Activated CD8-positive, alpha-beta memory T cell treated with anti-CD3 and anti-CD28 coated beads, Interleukin-2, amount 10 ng/mL, durations not matched to agents 7 days and 5 days (primary cell): ENCODE data around the gene BIRC7. TPM values are rescaled to one million over a fixed set of nuclear protein-coding genes. Genes with fewer than 3 reads are reported as not detected.
A peak's percentile ranks its signal among the peaks of the same experiment; 100 is the strongest.
"Not testable (repeated sequence)": the region's sequence is repeated elsewhere in the genome, so short reads cannot be mapped to it uniquely, and the experiment has no call there.

Source experiments
- ATAC-seq: fragments of 150-1000 bp; cut with Tn5 transposase; one replicate; pipeline ENCODE4 v1.10.0; 2021; ENCODE audit warnings: moderate library complexity
- CTCF ChIA-PET: fragments of 350-600 bp; sonication (Branson Sonifier 250); formaldehyde crosslinking; loops from one replicate; lab custom pipeline; 2021; ENCODE audit warnings: antibody characterized with exemption; lab: Charles Lee
- DNase-seq: peaks from one replicate; pipeline ENCODE4 v3.0.0-alpha.2; 2020
- H3K27ac Mint-ChIP-seq: one replicate; pipeline ENCODE4 v1.8.0; 2021; ENCODE audit warnings: mild to moderate bottlenecking, mixed read lengths
- H3K27me3 Mint-ChIP-seq: one replicate; pipeline ENCODE4 v1.8.0; 2021; ENCODE audit warnings: mixed read lengths
- H3K36me3 Mint-ChIP-seq: one replicate; pipeline ENCODE4 v1.8.0; 2021; ENCODE audit warnings: mild to moderate bottlenecking, mixed read lengths
- H3K4me1 Mint-ChIP-seq: one replicate; pipeline ENCODE4 v1.8.0; 2021; ENCODE audit warnings: mixed read lengths
- H3K4me3 Mint-ChIP-seq: one replicate; pipeline ENCODE4 v1.8.0; 2021; ENCODE audit warnings: mild to moderate bottlenecking, moderate library complexity, mixed read lengths
- H3K9me3 Mint-ChIP-seq: one replicate; pipeline ENCODE4 v1.8.0; 2022; ENCODE audit warnings: low read depth, mixed read lengths
- total RNA-seq, 2 experiments: library from RNA; stranded (reverse); gene quantifications; one replicate each; pipeline ENCODE4 v1.2.3, GENCODE V29; 2021

The BIRC7 gene
- total RNA-seq, 2 experiments from 2014 or later, result not detected

DNA sequence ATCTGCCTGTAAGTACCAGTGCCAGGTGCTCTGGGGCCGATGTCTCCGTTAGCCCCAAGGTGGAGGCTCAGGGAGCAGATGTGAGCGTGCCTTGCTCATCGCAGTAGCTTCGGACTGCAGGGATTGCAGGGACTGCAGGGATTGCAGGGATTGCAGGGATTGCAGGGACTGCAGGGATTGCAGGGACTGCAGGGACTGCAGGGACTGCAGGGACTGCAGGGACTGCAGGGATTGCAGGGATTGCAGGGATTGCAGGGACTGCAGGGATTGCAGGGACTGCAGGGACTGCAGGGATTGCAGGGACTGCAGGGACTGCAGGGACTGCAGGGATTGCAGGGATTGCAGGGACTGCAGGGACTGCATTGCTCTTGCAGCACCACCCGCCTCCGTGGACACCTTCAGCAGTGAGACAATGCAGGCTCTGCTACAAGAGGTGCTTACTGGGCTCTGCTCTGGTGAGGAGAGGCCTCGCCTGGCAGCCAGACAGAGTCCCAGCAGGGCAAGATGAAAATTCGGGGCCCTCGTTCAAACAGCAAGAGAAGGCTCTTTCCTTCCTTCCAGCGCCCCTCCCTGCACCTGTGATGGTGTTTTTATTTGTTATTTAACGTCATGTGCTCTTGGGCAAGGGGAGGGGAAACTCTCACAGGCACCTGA is 14.2 kb upstream of the BIRC7 start:
- CTCF ChIA-PET, result interaction anchor here (1.1 kb wide), 1 partner anchor 12 kb away, joined by 3 read pairs; no protein-coding TSS in a partner anchor
- not testable (repeated sequence) for ATAC-seq, H3K36me3 Mint-ChIP-seq, H3K9me3 Mint-ChIP-seq, H3K27me3 Mint-ChIP-seq, H3K4me3 Mint-ChIP-seq, DNase-seq, H3K27ac Mint-ChIP-seq, H3K4me1 Mint-ChIP-seq

DNA sequence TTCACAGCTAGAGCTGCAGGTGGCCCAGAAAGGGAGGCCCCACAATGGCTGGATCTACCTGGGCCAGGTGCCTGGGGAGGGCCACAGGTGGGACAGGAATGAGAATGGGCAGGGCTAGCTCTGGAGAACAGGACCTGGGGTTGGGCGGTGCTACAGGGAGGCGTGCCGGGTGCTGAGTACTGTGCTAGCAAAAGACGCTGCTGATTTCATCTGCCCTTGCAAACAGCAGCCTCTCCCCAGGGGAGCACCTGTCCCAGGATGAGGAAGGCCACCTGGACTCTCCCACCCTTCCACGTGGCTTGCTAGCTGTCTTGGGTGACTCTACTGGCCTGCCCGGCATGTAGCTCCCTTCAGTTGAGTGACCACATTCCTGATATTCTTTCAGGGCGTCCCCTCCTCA is 13.2 kb upstream of the BIRC7 start:
- DNase-seq, result no peak
- no peak for ATAC-seq
- Mint-ChIP-seq H3K4me1 (no peaks in the 10 kb centered on the region), H3K9me3 (no peaks in the 10 kb centered on the region), H3K36me3 (no peaks in the 10 kb centered on the region), H3K4me3 (no peak overlapping the region), H3K27me3 (no peaks in the 10 kb centered on the region), H3K27ac (no peak overlapping the region)
- CTCF ChIA-PET, result interaction anchor here (0.9 to 4.8 kb wide), 13 partner anchors 9 to 159 kb away, joined by 3 to 52 read pairs (median 7); partner anchors contain the start of genes ARFGAP1, BIRC7 and YTHDF1

DNA sequence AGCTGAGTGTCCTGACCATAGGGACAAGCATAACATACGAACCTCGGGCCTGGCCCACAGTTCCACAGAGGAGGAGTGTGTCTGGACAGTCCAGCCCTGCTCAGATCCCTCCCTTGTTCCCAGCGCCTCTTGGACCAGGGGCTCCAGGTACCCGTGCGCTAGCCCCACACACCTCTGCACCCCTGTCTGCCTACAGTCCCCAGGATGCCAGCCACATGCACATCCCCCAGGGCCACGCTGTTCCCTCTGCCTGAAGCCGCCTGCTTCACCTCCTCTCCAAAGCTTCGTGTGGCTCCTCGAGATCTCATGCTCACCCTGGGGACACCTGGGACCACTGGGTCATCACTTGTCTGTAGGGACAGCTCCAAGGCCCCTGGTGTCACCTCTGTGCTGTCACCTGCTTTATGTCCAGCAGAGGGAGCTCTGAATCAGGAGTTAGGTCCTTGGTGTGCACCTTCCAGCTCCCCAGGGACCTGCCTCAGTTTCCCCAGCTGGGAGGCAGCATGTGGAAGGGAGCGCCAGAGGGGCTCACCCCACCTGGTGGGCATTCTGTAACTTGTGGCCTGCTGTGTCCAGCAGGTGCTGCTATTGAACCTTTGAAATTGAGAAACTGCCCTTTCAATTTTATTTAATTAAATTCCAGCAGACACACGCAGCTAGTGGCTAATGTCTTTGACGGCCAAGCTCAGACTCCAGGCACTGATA is 12.4 kb upstream of the BIRC7 start:
- Mint-ChIP-seq H3K9me3 (no peaks in the 10 kb centered on the region), H3K27me3 (no peaks in the 10 kb centered on the region), H3K27ac (no peak overlapping the region), H3K4me3 (no peak overlapping the region), H3K36me3 (no peaks in the 10 kb centered on the region), H3K4me1 (no peaks in the 10 kb centered on the region)
- ATAC-seq (peak; percentile 35), DNase-seq (peak; percentile 63)
- CTCF ChIA-PET, result interaction anchor here (0.6 to 4.8 kb wide), 32 partner anchors 10 to 837 kb away, joined by 3 to 52 read pairs (median 5); partner anchors contain the start of genes ARFGAP1, BIRC7, CHRNA4 and PPDPF

DNA sequence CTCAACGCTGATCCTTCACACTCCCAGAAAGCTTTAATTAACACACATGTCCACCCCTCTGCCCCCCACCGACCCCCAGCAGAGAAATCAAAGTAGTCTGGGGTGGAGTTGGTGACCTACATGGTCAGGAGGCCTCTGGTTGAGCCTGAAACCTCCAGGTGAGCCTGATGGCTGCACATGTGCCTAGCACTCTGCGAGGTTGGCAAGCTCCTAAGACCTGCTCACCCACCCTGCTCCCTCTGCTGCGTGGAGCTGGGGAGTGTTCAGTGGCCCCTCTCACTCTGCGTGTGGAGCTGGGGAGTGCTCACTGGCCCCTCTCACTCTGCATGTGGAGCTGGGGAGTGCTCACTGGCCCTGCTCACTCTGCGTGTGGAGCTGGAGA is 11.9 kb upstream of the BIRC7 start:
- no peak overlapping the region for H3K4me3 Mint-ChIP-seq

DNA sequence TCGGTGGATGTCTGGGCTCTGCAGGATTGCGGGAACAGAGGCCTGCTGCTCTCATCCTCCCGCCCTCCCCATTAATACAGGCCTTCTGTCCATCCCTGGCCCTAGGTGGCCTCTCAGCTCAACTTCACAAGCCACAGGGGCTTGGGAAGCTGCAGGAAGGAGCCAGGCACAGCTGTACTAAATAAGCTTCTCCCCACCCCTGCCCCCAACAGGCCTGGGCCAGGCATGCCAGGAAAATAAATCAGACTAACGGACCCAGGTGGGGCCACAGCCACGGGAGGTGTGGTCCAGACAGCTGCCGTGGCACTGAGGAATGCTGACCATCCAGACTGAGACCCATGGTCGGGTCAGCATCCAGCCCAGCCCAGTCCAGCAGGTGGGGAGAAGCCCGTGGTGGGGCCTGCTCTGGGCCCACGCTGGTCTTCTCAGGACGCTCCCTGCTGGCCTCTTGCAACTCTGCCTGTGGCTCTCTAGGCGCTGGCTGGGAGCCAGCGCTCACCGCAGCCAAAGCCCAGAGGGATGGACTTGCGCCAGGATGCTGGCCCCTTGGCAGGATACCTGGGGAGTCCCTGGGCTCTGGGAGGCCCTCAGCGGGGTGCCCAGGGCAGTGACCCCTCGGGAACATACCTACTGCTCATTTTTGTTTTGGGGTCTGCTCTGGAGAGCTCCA is 11.2 kb upstream of the BIRC7 start:
- H3K27me3 Mint-ChIP-seq, result peaks cover 10% of the 10 kb centered on the region
- no peak overlapping the region for H3K27ac Mint-ChIP-seq
- H3K4me1 Mint-ChIP-seq, result no peaks in the 10 kb centered on the region
- no peak overlapping the region for H3K4me3 Mint-ChIP-seq
- DNase-seq (no peak), ATAC-seq (no peak)
- CTCF ChIA-PET, result interaction anchor here (1.1 to 4.8 kb wide), 16 partner anchors 8 to 814 kb away, joined by 3 to 52 read pairs (median 6); partner anchors contain the start of genes ARFGAP1, BIRC7 and YTHDF1
- no peaks in the 10 kb centered on the region for H3K9me3 Mint-ChIP-seq
- no peaks in the 10 kb centered on the region for H3K36me3 Mint-ChIP-seq

More for the DNA sequence above, 11.9 kb upstream of the BIRC7 start:
- Mint-ChIP-seq H3K27me3 (peaks cover 2% of the 10 kb centered on the region), H3K4me1 (no peaks in the 10 kb centered on the region), H3K9me3 (no peaks in the 10 kb centered on the region), H3K36me3 (no peaks in the 10 kb centered on the region), H3K27ac (no peak overlapping the region)
- CTCF ChIA-PET, result interaction anchor here (1.0 to 4.8 kb wide), 30 partner anchors 9 to 837 kb away, joined by 3 to 52 read pairs (median 5); partner anchors contain the start of genes ARFGAP1, BIRC7, CHRNA4 and PPDPF
- DNase-seq, result no peak
- no peak for ATAC-seq

DNA sequence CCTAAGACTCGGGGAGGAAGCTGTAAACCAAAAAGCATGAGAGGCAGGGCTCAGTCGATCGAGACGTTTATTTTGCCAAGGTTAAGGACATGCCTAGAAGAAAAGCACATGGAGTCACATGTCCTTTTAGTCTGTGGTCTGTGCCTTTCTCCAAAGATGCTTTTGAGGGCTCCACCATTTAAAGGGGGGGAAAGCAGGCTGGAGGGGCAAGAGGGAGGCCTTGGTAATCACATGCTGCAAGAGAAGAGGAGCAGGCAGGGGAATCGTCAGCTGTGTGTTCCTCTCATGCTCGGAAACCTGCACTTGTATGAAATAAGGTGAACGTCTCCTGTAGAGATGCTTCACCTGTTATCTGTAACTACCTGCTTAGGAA is 10.6 kb upstream of the BIRC7 start:
- Mint-ChIP-seq H3K9me3 (no peaks in the 10 kb centered on the region), H3K36me3 (no peaks in the 10 kb centered on the region), H3K27ac (no peak overlapping the region), H3K4me1 (no peaks in the 10 kb centered on the region), H3K4me3 (no peak overlapping the region), H3K27me3 (peaks cover 15% of the 10 kb centered on the region)
- ATAC-seq (no peak), DNase-seq (no peak)
- CTCF ChIA-PET, result interaction anchor here (1.4 to 4.8 kb wide), 5 partner anchors 8 to 156 kb away, joined by 3 to 52 read pairs (median 7); partner anchors contain the start of genes BIRC7 and YTHDF1

DNA sequence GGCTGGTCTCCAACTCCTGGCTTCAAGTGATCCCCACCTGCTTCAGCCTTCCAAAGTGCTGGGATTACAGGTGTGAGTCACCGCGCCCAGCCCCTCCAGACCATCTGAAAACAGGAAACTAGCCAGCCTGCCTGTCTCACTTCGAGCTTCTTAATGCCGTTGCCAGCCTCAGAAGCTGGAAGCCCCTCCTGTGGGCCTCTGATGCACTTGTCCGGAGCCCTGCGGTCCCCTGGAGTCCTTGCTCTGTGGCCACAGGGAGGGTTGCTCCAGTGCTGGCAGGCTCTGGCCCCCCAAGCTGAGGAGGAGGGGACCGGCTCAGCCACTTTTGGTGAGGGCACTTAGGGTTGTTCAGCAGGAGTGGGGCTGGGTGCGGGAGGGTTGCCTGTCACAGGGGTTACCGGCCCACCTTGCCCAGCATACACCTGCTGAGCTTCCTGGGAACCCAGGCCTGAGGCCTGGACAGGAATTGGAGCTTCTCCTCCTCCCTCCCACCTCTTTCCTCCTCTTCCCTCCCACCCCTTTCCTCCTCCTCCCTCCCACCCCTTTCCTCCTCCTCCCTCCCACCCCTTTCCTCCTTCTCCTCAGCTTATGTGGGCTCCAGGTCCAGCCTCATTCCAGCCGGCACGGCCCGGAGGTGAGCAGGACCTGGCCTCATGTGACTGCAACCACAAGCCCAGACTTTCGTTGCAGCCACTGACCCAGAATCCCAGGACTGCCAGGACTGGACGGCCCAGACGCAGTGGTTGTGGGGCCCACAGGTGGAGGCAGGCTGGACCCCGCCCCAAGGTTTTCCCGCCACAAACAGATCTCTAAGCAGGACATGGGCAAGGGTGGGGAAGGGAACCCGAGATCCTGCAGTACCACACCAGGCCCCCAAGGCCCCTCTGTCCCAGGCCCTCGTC is 9.4 kb upstream of the BIRC7 start:
- no peak for DNase-seq
- Mint-ChIP-seq H3K27ac (no peak overlapping the region), H3K4me3 (no peak overlapping the region), H3K9me3 (no peaks in the 10 kb centered on the region), H3K36me3 (no peaks in the 10 kb centered on the region), H3K4me1 (no peaks in the 10 kb centered on the region), H3K27me3 (peaks cover 27% of the 10 kb centered on the region)
- ATAC-seq, result no peak
- CTCF ChIA-PET, result interaction anchor here (1.0 to 4.8 kb wide), 4 partner anchors 13 to 155 kb away, joined by 3 to 52 read pairs (median 6); partner anchors contain the start of gene YTHDF1

DNA sequence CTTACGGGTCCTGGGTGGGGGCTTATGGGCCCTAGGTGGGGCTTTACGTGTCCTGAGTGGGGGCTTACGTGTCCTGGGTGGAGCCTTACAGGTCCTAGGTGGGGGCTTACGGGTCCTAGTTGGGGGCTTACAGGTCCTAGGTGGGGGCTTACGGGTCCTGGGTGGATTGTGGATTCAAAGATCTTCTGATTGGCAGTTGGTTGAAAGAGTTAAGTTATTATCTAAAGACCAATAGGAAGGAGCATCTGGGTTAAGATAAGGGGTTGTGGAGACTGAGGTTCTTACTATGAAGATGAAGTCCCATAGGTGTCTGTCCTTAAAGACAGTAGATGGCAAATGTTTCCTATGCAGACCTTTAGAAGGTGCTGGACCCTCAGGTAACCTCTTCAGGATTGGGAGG is 8.4 kb upstream of the BIRC7 start:
- no peak overlapping the region for H3K27ac Mint-ChIP-seq

DNA sequence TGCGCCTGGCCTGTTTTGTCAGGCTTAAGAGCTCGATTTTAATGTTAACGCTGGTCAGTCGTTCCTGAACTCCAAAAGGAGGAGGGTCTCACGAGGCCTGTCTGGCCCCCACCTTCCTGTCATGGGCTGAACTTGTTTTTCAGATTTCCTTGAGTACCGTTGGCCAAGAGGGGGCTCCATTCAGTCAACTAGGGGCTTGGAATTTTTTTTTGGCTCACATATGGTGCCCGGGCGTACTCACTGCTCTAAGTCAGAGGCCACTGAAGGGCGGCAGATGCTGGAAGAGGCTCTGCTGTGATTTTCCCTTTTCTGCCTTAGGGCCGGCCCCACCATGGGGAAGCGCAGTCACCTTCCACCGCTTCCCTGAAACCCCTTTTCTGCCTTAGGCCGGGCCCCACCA is 6.9 kb upstream of the BIRC7 start:
- Mint-ChIP-seq H3K36me3 (no peaks in the 10 kb centered on the region), H3K9me3 (no peaks in the 10 kb centered on the region), H3K4me1 (no peaks in the 10 kb centered on the region), H3K4me3 (no peak overlapping the region), H3K27ac (no peak overlapping the region), H3K27me3 (peaks cover 40% of the 10 kb centered on the region)
- ATAC-seq (no peak), DNase-seq (no peak)
- CTCF ChIA-PET, result no interaction called here

More for the DNA sequence above, 8.4 kb upstream of the BIRC7 start:
- Mint-ChIP-seq H3K36me3 (no peaks in the 10 kb centered on the region), H3K4me3 (no peak overlapping the region), H3K4me1 (no peaks in the 10 kb centered on the region), H3K27me3 (peaks cover 36% of the 10 kb centered on the region), H3K9me3 (no peaks in the 10 kb centered on the region)
- no peak for ATAC-seq
- DNase-seq, result no peak
- CTCF ChIA-PET, result interaction anchor here (1.1 kb wide), 1 partner anchor 46 kb away, joined by 4 read pairs; no protein-coding TSS in a partner anchor

DNA sequence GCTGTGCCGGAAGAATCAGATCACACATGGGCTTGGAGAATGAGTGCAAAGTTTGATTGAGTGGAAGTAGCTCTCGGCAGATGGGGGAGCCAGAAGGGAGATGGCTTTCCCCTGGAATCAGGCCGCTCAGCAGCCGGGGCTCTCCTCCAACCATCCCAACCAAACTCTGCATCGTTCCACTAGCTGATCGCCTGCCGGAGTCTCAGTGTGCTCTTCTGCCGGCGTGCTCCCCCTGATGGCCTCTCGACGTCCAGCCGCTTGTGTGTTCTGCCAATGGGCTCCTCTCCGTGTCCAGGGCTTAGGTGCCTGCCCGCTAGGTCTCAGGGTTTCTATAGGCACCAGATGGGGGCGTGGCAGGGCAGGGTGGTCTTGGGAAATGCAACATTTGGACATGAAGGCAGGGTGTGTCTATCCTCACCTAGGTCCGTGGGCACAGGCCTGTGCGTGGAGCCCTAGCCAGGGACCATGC is 4.9 kb upstream of the BIRC7 start:
- Mint-ChIP-seq H3K27me3 (peaks cover 40% of the 10 kb centered on the region), H3K9me3 (no peaks in the 10 kb centered on the region), H3K27ac (no peak overlapping the region), H3K4me3 (no peak overlapping the region), H3K4me1 (no peaks in the 10 kb centered on the region), H3K36me3 (no peaks in the 10 kb centered on the region)
- ATAC-seq, result peak; percentile 45
- CTCF ChIA-PET, result interaction anchor here (1.0 to 1.5 kb wide), 3 partner anchors 12 to 15 kb away, joined by 3 to 5 read pairs (median 3); no protein-coding TSS in a partner anchor
- no peak for DNase-seq

DNA sequence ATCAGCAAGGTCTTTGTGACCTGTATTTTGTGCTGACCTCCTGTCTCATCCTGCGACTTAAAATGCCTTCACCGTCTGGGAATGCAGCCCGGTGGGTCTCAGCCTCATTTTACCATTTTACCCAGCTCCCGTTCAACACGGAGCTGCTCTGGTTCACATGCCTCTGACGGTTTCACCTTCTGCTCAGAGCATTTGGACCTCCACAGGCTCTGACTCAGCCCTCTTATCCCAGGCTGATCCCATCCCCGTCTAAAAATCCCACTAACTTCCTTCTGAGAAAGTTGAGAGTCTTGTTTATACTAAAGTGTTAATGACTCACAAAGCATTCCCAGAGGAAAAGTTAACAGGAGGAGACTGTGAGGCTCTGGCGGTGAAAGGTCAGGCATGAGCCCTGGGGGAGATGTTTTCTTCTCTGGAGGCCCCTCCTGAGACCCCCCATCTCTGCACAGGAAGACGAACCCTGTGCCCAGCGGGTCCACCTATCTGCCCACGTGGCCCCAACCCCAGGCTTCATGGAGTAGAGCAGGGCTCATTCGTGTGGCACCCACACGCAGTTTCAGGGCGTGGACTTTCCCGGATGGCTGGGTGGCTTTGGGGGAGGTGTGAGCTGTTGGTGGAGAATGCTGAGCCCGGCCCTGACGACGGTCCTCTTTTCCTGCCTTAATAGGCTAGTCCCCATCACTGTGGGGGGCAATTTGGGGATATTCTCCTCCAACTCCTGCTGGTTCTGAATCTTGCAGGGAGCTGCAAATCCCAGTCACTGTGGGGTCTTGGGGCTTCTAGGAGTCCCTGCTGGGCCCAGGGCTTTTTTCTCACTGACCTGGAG is 3.3 kb upstream of the BIRC7 start:
- no peaks in the 10 kb centered on the region for H3K36me3 Mint-ChIP-seq
- peaks cover 40% of the 10 kb centered on the region for H3K27me3 Mint-ChIP-seq
- H3K9me3 Mint-ChIP-seq, result no peaks in the 10 kb centered on the region
- ATAC-seq, result no peak
- DNase-seq, result no peak
- no peak overlapping the region for H3K27ac Mint-ChIP-seq
- CTCF ChIA-PET, result interaction anchor here (1.0 to 1.1 kb wide), 2 partner anchors 9 to 12 kb away, joined by 3 to 4 read pairs; no protein-coding TSS in a partner anchor
- no peaks in the 10 kb centered on the region for H3K4me1 Mint-ChIP-seq
- no peak overlapping the region for H3K4me3 Mint-ChIP-seq

DNA sequence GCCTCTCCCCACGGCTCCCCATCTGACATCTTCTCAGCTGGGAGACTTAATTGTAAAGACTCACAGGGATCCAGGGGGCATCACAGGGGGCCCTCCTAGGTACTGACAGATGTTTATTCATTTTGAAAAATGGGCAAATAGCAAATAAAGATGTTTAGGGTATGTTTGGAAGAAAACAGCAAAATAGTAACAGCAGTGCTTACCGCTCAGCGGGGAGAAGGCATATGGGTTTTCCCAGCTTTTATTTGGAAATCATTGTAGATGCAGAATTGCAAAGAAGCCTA is 2.7 kb upstream of the BIRC7 start:
- Mint-ChIP-seq H3K27me3 (peaks cover 40% of the 10 kb centered on the region), H3K4me3 (no peak overlapping the region), H3K4me1 (no peaks in the 10 kb centered on the region), H3K9me3 (no peaks in the 10 kb centered on the region), H3K27ac (no peak overlapping the region), H3K36me3 (no peaks in the 10 kb centered on the region)
- no peak for ATAC-seq
- CTCF ChIA-PET, result interaction anchor here (1.0 to 1.1 kb wide), 2 partner anchors 9 to 12 kb away, joined by 3 to 4 read pairs; no protein-coding TSS in a partner anchor
- no peak for DNase-seq
